T47D (cell line): ENCODE data around the gene IRF2.

Experiments
- DNase-seq, 2 experiments: peaks; one replicate each; pipeline versions ENCODE4 v3.0.0 to v3.0.0-alpha.2; 2011 to 2012; ENCODE audit warnings: low read depth in 1 of 2, low spot score in 1 of 2
- JUND ChIP-seq: IDR thresholded peaks from 2 replicates; pipeline ENCODE4 v1.6.1; 2012; ENCODE audit warnings: low read depth
- in situ Hi-C: cut with HindIII; loops from 2 replicates; pipeline ENCODE4 v1.10.0; 2016; ENCODE audit warnings: low sequenced_read_pairs, low pct_unique_long_range_greater_than_20kb

Gene IRF2

DNA sequence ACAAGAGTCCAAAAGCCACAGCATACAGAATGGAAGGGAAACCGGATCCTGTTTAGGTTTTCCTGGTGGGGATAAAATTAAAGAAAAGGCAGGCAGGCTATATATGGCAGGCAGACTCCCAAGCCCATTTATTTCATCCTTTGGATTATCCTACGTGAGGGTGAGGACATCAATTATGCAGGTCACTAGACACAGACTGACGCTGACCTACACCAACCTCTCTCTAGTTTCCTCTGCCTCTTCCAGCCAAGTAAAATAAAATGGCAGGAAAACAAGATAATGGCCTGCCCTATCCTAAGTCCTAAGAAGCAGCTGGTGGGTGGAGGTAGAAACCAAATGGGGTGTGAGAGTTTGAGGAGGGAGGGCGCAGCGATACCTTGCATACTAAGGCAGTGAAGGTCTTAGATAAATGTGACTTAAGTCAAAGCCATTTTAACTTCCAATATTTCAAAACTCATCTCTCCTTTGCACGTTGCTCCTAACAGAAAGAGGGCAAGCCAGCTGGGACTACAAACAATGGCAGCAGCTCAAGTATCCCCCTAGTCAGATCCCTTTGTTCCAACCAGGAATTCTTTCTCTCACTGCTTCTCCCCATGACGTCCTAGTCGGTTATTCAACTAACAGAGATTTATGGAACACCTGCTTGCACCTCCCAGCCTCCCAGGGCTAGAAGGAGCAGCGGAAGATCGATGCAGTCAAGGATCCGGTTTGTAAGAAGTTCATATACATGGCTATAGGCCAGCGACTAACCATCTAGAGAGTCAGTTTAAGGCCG lies 72.8 kb downstream of the IRF2 start:
- in situ Hi-C loops = no loop called here
- no peak for TF ChIP-seq JUND
- DNase-seq = no peak

DNA sequence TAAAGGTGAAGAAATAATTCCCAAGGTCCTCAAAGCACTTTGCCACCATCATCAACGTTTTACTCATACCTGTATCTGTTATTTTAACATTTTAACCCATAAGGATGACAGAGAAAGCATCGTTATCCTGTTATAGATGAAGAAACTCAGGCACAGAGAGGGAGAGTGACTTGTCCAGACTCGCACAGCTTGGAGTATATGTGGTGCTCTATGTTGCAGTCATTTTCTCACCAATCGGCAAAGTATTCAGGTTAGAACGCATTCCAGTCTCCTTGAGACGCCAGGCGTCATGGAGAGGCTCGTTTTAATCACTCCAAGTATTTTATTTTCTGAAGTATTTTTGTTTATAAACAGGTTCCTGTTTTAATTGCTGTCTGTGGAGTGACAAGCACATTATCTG lies 73.5 kb downstream of the IRF2 start:
- in situ Hi-C loops = no loop called here
- no peak for DNase-seq
- no peak for TF ChIP-seq JUND

DNA sequence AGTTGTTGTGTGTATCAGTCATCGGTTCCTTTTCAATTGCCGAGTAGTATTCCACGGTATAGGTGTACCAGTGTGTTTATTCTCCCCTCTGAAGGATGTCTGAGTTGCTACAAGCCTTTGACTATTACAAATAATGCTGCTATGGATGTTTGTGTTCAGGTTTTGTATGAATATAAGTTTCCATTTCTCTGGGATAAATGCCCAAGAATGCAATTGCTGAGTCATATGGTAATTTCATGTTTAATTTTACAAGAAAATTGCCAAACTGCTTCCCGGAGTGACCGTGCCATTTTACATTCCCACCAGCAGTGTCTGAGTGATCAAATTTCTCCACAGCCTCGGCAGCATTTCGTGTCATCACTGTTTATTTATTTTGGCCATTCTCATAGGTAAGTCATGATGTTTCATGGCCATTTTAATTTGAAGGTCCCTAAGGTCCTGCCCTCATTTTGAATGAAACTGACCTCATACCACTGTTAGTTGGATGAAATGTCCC lies 73.9 kb downstream of the IRF2 start:
- in situ Hi-C loops = no loop called here
- DNase-seq = peak in 1 of 2 experiments; percentile 26

DNA sequence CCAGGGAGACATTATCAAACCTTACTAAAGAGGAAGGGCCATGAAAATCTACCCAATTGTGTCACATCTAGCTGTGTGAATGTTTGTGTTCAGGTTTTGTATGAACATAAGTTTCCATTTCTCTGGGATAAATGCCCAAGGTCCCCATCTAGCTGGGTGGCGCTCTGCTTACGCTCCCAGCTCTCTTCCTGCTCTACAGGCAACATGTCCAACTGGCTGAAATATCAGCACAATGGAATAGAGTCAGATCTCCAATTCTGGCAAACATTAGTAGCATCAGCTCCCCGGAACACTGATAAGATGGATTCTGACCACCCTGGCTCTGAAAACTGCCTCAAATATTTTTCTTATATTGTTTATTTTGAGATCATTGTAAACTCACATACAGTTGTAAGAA lies 74.8 kb downstream of the IRF2 start:
- no peak for TF ChIP-seq JUND
- in situ Hi-C loops = no loop called here
- no peak for DNase-seq

More for the DNA sequence above, 73.9 kb downstream of the IRF2 start:
- TF ChIP-seq JUND = no peak

- in situ Hi-C loops = no loop called here
- TF ChIP-seq JUND = no peak
- no peak for DNase-seq
Measured at GRCh38 chr4:184398741-184399511, 75.4 kb downstream of the IRF2 start.

GRCh38 chr4:184397516-184398163 lies 76.7 kb downstream of the IRF2 start:
- no peak for TF ChIP-seq JUND
- DNase-seq = no peak
- in situ Hi-C loops = no loop called here

DNA sequence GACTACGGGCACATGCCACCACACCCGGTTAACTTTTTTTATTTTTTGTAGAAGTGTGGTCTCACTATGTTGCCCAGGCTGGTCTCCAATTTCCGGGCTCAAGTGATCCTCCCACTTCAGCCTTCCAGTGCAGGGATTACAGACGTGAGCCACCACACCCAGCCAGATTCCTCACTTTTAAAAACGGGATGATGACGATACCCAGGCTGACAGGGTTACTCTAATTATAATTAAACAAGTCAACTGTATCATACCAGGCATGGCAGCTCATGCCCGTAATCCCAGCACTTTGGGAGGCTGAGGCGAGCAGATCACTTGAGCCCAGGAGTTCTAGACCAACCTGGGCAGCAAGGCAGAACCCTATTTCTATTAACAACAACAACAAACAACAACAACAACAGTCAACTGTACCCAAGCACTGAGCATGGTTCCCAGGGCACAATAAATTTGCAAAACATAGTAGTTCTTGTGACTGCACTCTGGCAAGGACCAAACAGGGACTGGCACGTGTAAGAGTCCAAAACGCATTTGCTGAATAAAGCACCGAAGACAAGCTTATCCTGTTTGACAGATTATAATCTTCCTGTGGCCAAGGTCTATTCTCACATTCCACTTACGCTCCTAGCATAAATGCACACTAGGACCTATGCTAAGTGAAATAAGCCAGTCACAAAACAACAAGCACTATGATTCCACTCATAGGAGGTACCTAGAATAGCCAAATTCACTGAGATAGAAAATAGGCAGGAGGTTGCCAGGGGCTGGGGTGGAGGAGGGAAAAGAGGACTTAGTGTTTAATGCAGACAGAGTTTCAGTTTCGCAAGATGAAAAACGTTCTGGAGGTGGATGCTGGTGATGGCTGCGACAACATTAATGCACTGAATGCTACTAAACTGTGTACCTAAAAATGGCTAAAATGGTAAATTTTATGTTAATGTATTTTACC lies 77.5 kb downstream of the IRF2 start:
- no peak for DNase-seq
- no peak for TF ChIP-seq JUND
- in situ Hi-C loops = no loop called here

DNA sequence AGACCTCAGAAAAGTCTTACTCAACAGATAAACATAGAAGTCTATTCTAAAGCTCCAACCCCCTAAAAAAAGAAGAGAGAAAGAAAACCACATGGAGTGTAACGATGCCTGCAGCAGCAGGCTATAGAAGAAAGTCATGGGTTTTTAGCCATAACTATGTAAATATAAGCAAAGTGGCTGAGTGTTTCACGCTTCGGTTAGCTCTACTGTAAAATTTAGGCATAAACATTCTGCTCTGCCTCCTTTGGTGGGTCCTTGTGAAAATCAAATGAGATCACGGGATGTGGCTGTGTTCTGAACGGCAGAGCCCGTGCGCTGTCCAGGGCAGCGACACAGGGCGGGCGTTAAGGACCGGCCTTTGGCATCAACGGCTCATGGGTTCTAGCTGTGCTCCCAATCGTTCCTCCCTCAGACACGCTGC lies 78.4 kb downstream of the IRF2 start:
- no peak for TF ChIP-seq JUND
- in situ Hi-C loops = no loop called here
- no peak for DNase-seq

DNA sequence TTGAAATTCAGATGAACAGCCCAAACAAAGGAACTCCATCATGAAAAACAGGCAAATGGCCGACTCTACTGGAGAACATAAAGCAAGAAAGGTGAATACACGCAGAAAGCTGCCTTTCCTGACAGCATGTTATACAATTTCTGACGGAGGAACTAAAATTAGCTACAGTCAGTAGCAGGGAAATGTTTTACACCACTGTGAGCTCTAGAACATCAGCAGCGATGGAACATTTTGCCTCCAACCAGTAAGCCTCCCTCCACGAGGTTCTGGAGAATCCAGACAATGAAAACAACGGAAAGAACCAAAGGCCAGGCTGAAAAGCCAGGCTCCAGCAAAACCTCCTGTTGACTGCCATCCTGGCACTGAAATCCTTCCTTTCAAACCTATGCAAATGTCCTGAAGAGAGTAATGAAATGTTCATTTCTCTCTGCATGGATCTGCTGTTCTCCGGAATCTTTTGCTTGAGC lies 78.9 kb downstream of the IRF2 start:
- no peak for TF ChIP-seq JUND
- in situ Hi-C loops = no loop called here
- DNase-seq = no peak

DNA sequence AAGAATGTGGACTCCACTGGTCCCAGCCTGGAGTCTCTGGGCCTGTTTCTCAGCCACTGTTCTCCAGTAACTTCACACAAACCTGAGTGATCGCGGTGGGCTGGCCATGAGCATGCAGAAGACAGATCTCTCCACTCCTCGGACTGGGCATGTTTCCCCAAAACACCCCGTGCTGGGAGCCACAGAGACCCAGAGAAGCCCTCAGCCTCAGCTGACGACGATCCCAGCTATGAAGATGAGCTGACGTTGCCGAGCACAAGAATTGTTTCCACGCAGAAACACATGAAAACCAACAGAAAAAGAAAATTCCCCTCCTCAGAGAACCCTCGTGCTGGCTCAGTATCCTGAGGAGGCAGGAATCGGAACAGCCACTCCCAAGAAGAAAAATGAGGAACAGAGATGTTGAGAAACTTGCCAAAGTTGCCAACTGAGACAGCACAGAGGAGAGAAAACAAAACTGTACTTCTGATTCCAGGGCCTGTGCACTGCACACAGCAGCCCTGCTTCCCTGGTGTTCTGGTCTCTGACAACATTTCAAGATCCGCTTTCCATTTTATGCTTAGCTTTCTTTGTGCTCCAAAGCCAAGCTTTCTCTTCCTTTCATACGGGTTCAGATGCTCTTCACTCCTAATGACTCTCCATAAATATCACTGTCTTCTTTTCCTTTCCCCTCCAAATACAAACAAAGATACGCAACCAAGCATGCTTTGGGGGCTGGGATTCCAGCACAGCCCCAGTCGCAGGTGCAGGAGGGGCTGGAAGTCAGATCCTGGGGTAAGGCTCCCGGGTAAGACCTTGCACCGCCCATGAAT lies 81.4 kb downstream of the IRF2 start:
- no peak for DNase-seq
- in situ Hi-C loops = no loop called here
- no peak for TF ChIP-seq JUND

- no peak for TF ChIP-seq JUND
- no peak for DNase-seq
- in situ Hi-C loops = no loop called here
Measured at GRCh38 chr4:184392316-184392715, 82.0 kb downstream of the IRF2 start.
